GM19467 (cell line): ENCODE results near the gene ASAP2.
A peak's percentile ranks its signal among the peaks of the same experiment; 100 is the strongest.

ENCODE experiments used
- ATAC-seq: cut with Tn5 transposase; IDR thresholded peaks from one replicate; pipeline ENCODE4 v1.9.1; 2021; ENCODE audit warnings: mild to moderate bottlenecking, moderate library complexity; ENCODE audit not compliant: unreplicated experiment

The ASAP2 gene

GRCh38 chr2:9419541-9419940, 212.9 kb downstream of the ASAP2 start:
- ATAC-seq, result no peak

- ATAC-seq, result no peak
Observed at GRCh38 chr2:9420495-9420894, 213.9 kb downstream of the ASAP2 start.

- ATAC-seq, result peak; percentile 29
Observed at GRCh38 chr2:9422321-9423099, 215.9 kb downstream of the ASAP2 start.

GRCh38 chr2:9423100-9423921, 216.7 kb downstream of the ASAP2 start, which contains the start of the genes CPSF3 and ITGB1BP1:
CPSF3 (plus strand) TSS chr2:9423654; CDS start chr2:9423774, 120 bp downstream.
ITGB1BP1 (minus strand) TSS chr2:9423528; CDS start chr2:9418697, 4,831 bp downstream.
- peak; percentile 77 for ATAC-seq

GRCh38 chr2:9423922-9424272, 217.3 kb downstream of the ASAP2 start:
- no peak for ATAC-seq

- no peak for ATAC-seq
Observed at GRCh38 chr2:9424447-9425164, 218.0 kb downstream of the ASAP2 start.

GRCh38 chr2:9428965-9429577, 222.5 kb downstream of the ASAP2 start:
- ATAC-seq, result no peak

- no peak for ATAC-seq
Observed at GRCh38 chr2:9430316-9431293, 224.0 kb downstream of the ASAP2 start.

GRCh38 chr2:9434489-9434888, 227.9 kb downstream of the ASAP2 start:
- ATAC-seq, result no peak

- no peak for ATAC-seq
Observed at GRCh38 chr2:9439536-9439935, 232.9 kb downstream of the ASAP2 start.

- no peak for ATAC-seq
Observed at GRCh38 chr2:9440058-9440727, 233.6 kb downstream of the ASAP2 start.

GRCh38 chr2:9441556-9441955, 234.9 kb downstream of the ASAP2 start:
- ATAC-seq, result no peak

- ATAC-seq, result no peak
Observed at GRCh38 chr2:9443526-9443925, 236.9 kb downstream of the ASAP2 start.

GRCh38 chr2:9445089-9445488, 238.5 kb downstream of the ASAP2 start:
- no peak for ATAC-seq

GRCh38 chr2:9451231-9451630, 244.6 kb downstream of the ASAP2 start:
- no peak for ATAC-seq
